NCI-H2107 (cell line): ENCODE results near the gene C5.
"Not testable (repeated sequence)": the region's sequence is repeated elsewhere in the genome, so short reads cannot be mapped to it uniquely, and the experiment has no call there.

ENCODE experiments used
- DNase-seq: peaks from one replicate; lab custom pipeline; 2025; lab: John Stamatoyannopoulos, UW

C5 gene

DNA sequence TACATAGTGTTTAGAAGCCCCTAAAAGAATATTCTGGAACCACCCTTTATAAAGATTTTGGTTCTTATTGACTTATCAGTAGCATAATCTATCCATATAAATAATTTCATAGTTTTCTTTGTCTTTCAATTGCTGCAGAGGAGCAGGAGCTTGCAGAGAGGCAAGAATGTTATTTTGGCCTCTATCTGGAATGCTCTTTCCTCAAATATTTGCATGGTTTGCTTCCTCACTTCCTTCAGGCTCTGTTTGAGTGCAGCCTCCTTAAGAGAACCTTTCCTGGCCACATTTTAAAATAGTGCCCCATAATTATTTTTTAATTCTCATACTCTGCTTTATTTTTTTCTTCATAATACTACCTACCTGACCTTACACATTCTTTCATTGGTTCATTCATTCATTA, 1.5 kb downstream of the C5 start:
- DNase-seq = no peak

DNA sequence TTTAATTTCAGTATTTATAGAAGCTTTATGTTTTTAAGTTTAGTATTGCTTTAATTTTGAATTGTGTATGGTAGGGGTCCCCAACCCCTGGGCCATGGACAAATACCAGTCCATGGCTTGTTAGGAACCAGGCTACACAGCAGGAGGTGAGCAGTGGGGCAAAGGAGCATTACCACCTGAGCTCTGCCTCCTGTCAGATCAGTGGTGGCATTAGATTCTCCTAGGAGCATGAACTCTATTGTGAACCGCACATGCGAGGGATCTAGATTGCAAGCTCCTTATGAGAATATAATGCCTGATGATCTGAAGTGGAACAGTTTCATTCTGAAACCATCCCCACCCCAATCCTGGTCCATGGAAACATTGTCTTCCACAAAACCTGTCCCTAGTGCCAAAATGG, 1.9 kb downstream of the C5 start:
- DNase-seq = no peak

DNA sequence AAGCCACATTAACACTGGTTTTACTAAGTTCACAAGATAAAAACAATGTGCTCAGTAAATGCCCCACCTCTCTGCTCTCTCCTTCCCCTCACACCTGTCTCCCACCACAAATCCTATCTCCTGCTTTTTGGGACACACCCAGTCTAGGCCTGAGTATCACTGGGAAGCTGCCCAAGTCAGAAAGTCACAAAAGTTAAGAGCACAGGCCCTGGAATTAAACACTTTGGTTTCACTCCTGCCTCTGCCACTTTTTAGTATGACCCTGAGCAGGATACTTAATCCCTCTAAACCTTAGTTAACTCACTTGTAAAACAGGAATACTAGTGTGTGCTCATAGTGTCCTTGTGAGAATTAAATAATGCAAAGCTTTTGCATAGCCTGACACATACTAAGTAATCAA, 11.3 kb downstream of the C5 start:
- no peak for DNase-seq

DNA sequence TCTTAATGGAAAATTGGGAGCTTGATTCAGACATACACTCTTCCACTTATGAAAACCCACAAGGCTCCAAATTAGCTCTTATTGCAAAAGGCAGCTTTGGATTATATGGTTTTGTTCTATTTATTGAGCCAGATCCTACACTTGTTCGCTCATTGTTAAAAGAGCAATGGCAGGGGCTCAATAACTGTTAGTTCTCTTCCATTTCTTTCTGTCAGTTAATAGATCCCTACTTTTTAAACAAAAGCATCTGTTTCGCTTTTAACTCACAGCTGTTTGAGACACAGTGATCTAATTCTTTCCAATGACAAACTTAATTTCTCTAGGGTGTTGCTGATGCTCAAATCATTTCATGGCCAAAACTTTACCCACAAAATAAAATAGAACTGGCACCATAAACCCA, 11.7 kb downstream of the C5 start:
- no peak for DNase-seq

DNA sequence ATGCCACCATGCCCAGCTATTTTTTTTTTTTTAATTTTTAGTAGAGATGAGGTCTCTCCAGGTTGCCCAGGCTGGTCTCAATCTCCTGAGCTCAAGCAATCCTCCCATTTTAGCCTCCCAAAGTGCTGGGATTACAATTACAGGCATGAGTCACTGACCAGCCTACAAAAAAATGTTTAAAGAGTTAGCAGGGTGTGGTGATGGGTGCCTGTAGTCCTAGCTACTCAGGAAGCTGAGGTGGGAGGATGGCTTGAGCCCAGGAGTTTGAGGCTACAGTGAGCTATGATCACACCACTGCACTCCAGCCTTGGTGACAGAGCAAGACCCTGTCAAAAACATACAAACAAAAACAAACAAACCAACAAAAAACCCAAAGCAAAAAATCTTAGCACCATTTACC, 14.4 kb downstream of the C5 start:
- not testable (repeated sequence) for DNase-seq

DNA sequence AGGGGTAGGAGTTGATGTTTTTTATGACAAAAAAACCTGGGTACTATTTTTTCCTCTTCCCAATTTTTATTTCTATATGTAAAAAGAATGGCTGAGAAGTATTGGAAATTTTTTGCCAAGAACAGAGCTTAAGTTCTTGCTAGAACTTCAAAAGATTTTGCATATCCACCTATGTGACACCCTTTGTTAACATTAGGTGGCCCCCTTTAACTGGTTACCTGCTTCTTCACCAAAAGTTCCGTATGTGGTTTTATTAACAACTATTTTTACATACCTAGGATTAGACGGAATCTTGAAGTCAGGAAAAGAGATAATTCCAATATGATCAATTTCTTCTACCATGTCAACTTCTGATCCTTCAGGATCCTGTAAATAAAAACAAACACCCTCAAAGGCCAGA, 15.5 kb downstream of the C5 start:
- no peak for DNase-seq

DNA sequence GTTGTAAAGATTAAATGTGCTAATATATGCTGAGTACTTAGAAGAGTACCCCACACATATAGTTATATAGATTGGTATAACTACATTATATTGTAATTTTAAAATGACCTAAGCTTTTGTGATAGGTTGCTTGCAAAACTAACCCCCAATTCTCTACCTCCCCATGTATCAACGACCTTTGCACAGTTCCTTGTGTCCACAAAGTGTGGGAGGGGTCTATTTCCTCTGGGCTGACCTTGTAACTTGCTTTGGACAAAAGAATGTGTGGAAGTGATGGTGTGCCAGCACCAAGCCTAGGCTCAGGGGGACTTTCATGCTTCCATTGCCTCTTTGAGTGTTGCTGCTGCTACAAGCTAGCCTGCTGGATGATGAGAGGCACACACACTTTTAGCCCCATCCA, 20.6 kb downstream of the C5 start:
- no peak for DNase-seq

DNA sequence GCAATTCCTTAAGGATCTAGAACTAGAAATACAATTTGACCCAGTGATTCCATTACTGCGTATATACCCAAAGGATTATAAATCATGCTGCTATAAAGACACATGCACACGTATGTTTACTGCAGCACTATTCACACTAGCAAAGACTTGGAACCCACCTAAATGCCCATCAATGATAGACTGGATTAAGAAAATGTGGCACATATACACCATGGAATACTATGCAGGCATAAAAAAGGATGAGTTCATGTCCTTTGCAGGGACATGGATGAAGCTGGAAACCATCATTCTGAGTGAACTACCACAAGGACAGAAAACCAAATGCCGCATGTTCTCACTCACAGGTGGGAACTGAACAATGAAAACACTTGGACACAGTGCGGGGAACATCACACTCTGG, 21.8 kb downstream of the C5 start:
- DNase-seq = not testable (repeated sequence)

DNA sequence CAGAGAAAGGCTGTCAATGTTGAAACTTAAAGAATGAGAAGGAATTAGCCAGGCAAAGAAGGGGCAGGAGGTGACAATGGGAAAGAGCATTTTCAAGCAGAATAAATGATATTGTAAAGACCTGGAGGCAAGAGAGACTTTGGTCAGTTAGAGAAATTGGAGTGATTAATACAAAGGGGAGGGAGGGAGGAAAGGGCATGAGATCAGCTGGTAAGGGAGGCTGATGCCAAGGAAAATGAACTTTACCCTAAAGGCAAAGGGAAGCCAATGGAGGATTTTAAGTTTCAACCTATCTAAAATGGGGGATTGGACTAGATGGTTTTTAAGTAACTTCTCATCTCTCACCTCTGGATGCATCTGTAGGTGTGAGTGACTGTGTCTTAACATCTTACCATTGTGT, 23.3 kb downstream of the C5 start:
- no peak for DNase-seq

DNA sequence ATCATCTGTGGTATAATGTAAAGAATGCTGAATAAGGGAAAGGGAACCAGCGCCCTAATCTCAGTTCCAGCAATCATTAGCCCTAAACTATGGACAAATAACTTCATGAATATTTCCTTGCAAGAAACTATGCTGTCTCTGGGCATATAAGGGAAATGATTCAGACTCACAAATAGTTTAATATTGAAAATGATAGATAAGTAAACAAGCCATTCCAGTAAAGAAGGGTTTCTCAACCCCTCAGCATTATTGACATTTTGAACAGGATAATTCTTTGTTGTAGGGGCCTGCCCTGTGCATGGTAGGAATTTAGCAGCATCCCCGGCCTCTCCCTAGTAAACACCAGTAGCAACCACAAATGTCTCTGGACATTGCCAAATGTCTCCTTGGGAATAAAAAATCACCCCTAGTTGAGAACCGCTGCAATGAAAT, 23.8 kb downstream of the C5 start:
- DNase-seq = no peak

DNA sequence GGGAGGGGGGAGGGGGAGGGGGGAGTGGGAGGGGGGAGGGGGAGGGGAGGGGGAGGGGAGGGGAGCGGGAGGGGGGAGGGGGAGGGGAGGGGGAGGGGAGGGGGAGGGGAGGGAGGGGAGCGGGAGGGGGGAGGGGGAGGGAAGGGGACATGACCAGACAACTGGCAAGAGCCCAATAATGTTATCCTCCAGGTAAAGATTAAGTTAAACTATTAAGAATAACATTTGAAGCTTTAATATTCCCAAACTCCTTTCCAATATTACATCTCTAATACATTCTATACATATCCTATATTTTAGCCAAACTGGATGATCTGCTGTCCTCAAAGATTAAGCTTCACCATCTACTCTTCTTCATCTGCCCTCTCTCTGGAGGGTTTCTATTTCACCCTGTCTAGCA, 25.8 kb downstream of the C5 start:
- DNase-seq = no peak

DNA sequence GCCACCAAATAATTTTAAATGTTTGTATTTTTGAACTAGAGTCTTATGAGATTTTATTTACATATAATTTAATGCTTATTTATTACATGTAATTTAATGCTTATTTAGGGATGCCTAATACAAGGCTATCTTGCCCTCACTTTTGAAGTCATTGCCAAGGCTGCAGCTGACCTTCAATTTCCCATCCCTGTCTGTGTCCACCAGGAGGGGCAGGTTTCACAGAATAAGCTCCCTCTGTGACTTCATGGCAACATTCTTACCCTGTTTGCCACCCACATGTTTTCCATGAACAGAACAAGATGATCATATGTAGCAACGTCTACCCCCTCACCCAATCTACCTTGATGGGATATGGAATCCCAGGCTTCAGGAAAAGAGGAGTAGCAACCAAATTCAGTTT, 27.0 kb downstream of the C5 start:
- DNase-seq = no peak

DNA sequence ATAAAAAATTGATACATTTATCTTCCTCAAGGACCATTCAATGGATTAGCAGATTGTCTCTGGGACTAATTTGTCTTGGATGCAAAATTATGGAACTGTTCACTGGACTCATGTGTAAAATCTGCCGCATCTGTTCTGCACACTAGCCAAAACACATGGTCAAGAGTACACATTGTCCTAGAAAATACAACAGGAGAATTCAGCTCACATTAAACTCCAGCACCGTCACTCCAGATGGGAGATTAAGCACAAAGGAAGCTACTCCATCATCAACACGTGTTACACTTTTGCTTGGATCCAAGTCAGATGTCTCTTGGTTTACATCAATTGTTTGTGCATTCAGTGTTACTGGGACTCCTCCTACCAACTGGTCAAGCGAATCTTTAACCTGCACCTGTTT, 28.8 kb downstream of the C5 start:
- DNase-seq = no peak

DNA sequence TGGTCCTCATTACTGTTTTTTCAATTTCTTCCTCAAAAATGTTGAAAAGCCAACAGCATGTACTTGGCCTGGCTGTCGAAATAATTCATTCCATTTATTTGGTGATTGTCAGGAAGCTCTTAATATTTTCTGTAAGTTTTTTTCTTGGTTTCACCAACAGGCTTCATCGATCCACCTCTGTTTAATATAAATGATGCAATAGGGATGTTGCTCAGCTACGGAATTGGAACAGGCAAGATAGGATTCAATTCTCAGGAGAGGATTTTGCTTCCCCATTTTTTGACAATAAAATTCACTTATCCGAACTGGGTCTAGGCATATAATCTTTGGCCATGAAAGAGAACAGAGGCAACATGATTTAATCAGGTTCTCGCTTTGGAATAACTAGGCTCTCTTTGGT, 30.8 kb downstream of the C5 start:
- no peak for DNase-seq

DNA sequence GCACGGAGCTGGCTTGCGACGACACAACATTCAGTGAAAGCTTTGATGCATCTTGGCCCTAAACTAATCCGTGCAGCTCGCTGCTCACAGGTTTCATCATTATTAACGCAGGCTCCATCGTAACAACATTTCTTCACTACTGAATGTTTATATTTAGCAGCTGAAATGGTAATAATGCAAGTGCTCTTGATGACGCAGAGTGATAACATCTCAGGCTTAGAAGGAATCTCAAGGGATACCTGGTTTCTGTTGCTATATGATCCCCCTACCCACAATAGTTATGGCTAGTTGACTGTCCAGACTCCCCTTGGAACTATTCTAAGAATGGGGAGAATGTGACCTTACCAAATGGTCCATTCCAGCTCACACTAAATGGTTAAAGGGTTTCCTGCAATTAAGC, 36.2 kb downstream of the C5 start:
- no peak for DNase-seq

DNA sequence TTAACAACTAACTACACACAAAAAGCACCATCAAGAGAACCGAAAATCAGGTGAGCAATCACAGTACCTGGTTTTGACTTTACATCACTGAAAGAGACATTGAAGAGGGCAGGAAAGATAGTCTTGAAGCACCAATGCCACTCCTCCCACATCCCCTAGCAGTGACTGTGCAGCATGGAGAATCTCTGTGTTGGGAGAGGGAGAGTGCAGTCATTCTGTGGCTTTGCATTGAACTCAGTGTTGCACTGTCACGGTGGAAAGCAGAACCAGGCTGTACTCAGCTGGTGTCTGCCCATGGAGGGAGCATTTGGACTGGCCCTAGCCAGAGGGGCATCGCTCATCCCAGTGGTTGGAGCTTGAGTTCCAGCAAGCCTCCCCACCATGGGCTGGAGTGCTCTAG, 40.4 kb downstream of the C5 start:
- no peak for DNase-seq

DNA sequence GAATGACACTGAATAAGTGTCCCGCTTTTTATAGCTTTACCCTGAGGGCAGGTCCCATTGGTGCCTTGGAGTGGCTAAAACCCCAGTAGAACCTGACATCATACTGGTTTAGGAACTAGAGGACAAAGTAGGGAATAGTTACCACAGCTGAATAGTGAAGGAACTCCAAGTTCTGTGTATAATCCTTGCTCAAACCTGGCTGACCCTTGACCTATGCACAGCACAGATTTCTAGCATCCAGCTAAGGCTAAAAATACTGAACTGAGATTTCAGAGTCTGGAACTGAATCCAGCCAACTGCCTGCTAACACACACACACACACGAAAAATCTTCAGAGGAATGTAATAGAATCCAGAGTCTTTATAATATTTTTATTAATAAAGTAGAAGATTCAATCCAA, 50.8 kb downstream of the C5 start:
- DNase-seq = no peak

DNA sequence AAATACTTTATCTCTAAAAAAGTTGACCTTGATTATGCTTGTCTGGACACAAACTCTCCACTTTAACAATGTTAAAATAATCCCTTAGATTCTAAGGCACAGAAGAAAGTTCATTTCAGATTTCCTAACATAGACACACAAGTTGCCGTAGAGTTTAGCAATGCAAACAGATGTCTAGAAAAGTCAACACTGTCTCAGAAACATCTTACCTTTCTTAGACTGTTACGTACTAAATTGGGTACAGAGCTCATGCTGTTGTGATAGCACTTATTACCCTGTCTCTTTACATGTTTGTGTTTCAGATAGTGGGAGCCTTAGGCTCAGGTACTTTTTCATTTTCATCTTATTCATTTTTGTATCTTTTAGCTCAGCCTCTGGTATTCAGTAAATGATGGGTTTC, 52.0 kb downstream of the C5 start:
- DNase-seq = no peak

DNA sequence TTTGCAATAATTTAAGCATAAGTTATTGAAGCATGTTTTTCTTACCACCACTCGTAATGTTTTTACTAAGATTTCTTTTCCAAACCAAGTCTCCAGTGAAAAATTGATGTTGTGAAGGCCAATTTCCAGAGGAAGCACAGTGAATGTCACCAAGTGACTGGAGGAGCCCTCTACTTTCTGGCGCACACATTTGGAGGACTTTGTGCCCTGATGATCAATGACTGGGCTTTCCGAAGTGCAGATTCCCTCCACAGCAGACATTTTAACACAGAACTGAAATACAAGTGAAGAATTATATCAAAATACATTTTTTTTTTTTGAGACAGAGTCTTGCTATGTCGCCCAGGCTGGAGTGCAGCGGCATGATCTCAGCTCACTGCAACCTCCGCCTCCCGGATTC, 52.6 kb downstream of the C5 start:
- DNase-seq = no peak

DNA sequence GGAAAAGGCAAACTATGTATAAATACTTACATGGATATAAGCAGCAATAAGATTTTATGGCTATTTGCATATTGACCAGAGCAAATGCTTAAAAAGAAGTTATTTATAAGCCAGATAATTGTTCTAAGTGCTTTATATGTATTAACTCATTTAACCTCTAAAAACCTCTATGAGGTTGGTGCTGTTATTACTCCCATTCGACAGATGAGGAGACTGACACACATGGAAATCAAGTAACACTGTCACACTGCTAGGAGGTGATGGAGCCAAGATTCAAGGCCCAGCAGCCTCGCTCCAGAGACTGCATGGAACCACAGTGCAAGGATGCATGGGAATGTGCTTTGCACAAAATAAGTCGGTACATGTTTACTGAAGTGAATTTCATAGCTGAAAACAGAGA, 53.7 kb downstream of the C5 start:
- no peak for DNase-seq

DNA sequence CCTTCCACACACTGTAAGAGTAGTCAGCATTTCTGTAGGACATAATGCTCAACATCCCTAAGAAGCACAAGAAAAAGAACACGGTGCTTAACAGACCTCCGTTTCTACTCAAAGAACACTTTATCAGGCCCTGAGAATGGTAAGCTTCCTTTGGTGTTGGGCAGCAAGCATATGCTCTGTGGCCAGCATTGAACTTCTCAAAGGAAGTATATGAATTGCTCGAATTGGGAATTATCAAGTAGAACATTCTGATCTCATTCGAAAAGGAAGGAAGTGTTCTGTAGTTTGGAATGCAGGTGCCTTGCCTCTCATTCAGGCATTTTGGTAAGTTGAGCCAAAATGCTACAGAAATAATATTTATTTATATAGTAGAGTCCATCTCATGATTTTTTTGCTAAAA, 61.0 kb downstream of the C5 start:
- DNase-seq = no peak

DNA sequence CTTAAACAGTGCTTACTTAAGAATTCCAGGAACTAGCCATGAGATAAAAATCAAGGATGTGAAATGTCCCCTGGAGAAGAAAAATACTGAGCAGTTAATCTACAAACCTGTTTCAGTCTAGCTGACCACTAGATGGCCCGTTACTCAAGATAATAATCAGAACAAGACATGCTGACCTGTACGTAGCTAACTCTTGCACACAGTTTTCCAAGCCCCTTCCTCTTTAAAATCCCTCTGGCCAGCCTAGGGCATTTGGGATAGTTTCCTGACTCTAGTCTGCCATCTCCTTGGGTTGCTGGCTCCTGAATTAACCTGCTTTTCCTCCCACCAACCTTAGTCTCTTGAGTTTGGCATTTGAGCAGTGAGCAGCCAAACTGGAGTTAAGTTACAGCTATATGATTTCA, 64.3 kb downstream of the C5 start:
- peak; percentile 10 for DNase-seq

DNA sequence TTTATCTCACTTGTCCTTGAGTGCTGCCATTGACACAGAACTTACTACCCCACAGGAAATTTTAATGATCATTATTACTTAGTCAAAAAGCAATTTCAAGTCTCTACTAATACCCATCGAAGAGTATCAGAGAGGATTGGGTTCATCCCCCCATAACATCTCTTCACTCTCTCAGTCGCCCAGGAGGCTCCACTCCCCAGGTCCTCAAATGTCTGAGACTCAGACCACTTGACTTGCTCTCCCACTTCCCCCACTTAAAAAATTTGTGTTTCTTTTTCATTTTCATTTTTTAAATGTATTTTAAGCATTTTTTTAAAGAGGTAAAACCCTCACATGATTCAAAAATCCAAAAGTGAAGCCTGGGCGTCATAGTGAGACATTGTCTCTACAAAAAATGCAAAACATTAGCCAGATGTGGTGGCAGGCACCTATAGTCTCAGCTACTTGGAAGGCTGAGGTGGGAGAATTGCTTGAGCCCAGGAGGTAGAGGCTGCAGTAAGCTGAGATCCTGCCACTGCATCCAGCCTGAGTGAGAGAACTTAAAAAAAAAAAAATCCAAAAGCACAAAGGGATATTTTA, 66.7 kb downstream of the C5 start:
- DNase-seq = no peak

DNA sequence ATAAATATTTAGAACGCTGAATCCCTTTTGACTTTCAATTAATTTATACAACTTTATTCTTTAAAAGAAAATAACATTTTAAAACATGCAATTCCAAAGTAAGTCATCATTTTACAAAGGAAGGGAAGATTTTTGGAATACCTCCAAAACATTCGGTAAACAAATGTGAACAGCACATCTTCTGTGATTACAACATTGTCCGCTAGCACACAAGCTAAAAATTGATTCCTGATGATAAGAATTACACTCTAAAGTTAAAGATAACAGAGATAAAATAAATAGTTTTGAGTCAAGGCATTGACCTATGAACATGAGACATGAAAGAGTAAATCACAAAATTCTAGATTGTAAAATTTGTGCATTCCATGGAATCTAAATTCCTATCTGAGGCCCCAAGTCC, 67.2 kb downstream of the C5 start:
- DNase-seq = no peak

DNA sequence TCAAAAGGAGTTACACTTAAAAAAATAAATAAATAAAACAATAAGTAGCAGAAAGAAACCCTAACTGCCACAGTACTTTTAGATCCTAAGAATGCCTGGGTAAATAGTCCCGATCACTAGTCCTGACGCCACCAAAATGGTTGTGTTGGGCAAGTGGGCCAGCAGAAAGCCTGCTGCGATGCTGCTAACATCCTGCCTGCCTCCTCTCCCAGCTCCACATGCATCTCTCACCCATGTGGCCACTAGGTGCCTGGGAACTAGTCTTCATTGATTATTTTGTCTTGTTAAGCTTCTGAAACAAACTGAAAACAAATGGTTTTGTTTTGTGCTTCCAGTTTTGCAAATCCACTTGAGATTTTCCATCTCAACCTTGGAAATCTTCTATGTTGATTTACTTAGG, 69.1 kb downstream of the C5 start:
- no peak for DNase-seq
